ENCODE results near the gene SCRN3.
A peak's percentile ranks its signal among the peaks of the same experiment; 100 is the strongest.
"Not testable (repeated sequence)": the region's sequence is repeated elsewhere in the genome, so short reads cannot be mapped to it uniquely, and the experiment has no call there.

Gene SCRN3

GRCh38 chr2:174395284-174395968 lies at the start of gene SCRN3:
TSS of gene SCRN3 (plus strand) at chr2:174395730. CDS start at chr2:174398284, 2,554 bp downstream.
- DNase-seq (ENCODE audit: low spot score) = peak; percentile 81

GRCh38 chr2:174350018-174350417 lies 45.5 kb upstream of the SCRN3 start:
- peak; percentile 43 for DNase-seq (ENCODE audit: low spot score)

- no peak for DNase-seq (ENCODE audit: low spot score)
Measured at GRCh38 chr2:174350593-174351181, 44.8 kb upstream of the SCRN3 start.

GRCh38 chr2:174353004-174353403 lies 42.5 kb upstream of the SCRN3 start:
- DNase-seq (ENCODE audit: low spot score) = no peak

GRCh38 chr2:174356347-174356746 lies 39.2 kb upstream of the SCRN3 start:
- no peak for DNase-seq (ENCODE audit: low spot score)

- not testable (repeated sequence) for DNase-seq (ENCODE audit: low spot score)
Measured at GRCh38 chr2:174359663-174360062, 35.9 kb upstream of the SCRN3 start.

- DNase-seq (ENCODE audit: low spot score) = no peak
Measured at GRCh38 chr2:174362949-174363348, 32.6 kb upstream of the SCRN3 start.

GRCh38 chr2:174363492-174364225 lies 31.9 kb upstream of the SCRN3 start:
- not testable (repeated sequence) for DNase-seq (ENCODE audit: low spot score)

- no peak for DNase-seq (ENCODE audit: low spot score)
Measured at GRCh38 chr2:174364628-174365027, 30.9 kb upstream of the SCRN3 start.

GRCh38 chr2:174365571-174365970 lies 30.0 kb upstream of the SCRN3 start:
- DNase-seq (ENCODE audit: low spot score) = no peak

- DNase-seq (ENCODE audit: low spot score) = no peak
Measured at GRCh38 chr2:174368691-174369090, 26.8 kb upstream of the SCRN3 start.

GRCh38 chr2:174376967-174377366 lies 18.6 kb upstream of the SCRN3 start:
- no peak for DNase-seq (ENCODE audit: low spot score)

GRCh38 chr2:174383796-174384195 lies 11.7 kb upstream of the SCRN3 start:
- no peak for DNase-seq (ENCODE audit: low spot score)

GRCh38 chr2:174385201-174385600 lies 10.3 kb upstream of the SCRN3 start:
- DNase-seq (ENCODE audit: low spot score) = no peak

- not testable (repeated sequence) for DNase-seq (ENCODE audit: low spot score)
Measured at GRCh38 chr2:174388706-174389105, 6.8 kb upstream of the SCRN3 start.

- no peak for DNase-seq (ENCODE audit: low spot score)
Measured at GRCh38 chr2:174389542-174389941, 6.0 kb upstream of the SCRN3 start.

- DNase-seq (ENCODE audit: low spot score) = not testable (repeated sequence)
Measured at GRCh38 chr2:174390303-174390702, 5.2 kb upstream of the SCRN3 start.

GRCh38 chr2:174392706-174393105 lies 2.8 kb upstream of the SCRN3 start:
- no peak for DNase-seq (ENCODE audit: low spot score)

- DNase-seq (ENCODE audit: low spot score) = peak; percentile 19
Measured at GRCh38 chr2:174395969-174396630, 570 bp downstream of the SCRN3 start.

- DNase-seq (ENCODE audit: low spot score) = no peak
Measured at GRCh38 chr2:174397773-174398172, 2.2 kb downstream of the SCRN3 start.

GRCh38 chr2:174399171-174399570 lies 3.6 kb downstream of the SCRN3 start:
- no peak for DNase-seq (ENCODE audit: low spot score)

- no peak for DNase-seq (ENCODE audit: low spot score)
Measured at GRCh38 chr2:174400853-174401252, 5.3 kb downstream of the SCRN3 start.

GRCh38 chr2:174403628-174404027 lies 8.1 kb downstream of the SCRN3 start:
- no peak for DNase-seq (ENCODE audit: low spot score)
